ENCODE results near the gene ADAMTSL5.

Gene ADAMTSL5

DNA sequence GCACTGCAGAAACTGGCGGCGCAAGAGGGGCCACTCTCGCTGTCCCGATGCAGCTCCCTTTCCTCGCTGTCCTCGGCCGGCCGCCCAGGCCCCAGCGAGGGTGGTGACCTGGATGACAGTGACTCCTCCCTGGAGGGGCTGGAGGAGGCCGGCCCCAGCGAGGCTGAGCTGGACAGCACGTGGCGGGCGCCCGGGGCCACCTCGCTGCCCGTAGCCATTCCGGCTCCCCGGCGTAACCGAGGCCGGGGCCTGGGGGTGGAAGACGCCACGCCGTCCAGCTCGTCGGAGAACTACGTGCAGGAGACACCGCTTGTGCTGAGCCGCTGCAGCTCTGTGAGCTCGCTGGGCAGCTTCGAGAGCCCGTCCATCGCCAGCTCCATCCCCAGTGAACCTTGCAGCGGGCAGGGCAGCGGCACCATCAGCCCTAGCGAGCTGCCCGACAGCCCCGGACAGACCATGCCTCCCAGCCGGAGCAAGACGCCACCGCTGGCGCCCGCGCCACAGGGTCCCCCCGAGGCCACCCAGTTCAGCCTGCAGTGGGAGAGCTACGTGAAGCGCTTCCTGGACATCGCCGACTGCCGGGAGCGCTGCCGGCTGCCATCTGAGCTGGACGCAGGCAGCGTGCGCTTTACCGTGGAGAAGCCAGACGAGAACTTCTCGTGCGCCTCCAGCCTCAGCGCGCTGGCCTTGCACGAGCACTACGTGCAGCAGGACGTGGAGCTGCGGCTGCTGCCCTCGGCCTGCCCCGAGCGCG lies 46.2 kb downstream of the ADAMTSL5 start:
- H3K27ac ChIP-seq (ENCODE audit: poor library complexity, severe bottlenecking), result no peak overlapping the region
- H3K4me3 ChIP-seq (ENCODE audit: severe bottlenecking), result no peak overlapping the region
- no peak for ATAC-seq (ENCODE audit: low read depth)
- peaks cover 5% of the 10 kb centered on the region for H3K4me1 ChIP-seq (ENCODE audit: insufficient read depth, poor library complexity, severe bottlenecking)
- no peaks in the 10 kb centered on the region for H3K9me3 ChIP-seq (ENCODE audit: severe bottlenecking)
- DNase-seq (ENCODE audit: low spot score), result no peak
- no peaks in the 10 kb centered on the region for H3K36me3 ChIP-seq (ENCODE audit: low read depth)
- TF ChIP-seq CTCF (IDR thresholded peaks at IDR 0.05; ENCODE audit: poor library complexity, severe bottlenecking), result no peak
- H3K27me3 ChIP-seq (ENCODE audit: insufficient read depth, poor library complexity, severe bottlenecking), result peaks cover 57% of the 10 kb centered on the region

GRCh38 chr19:1466018-1466460 lies 46.8 kb downstream of the ADAMTSL5 start:
- peaks cover 51% of the 10 kb centered on the region for H3K27me3 ChIP-seq (ENCODE audit: insufficient read depth, poor library complexity, severe bottlenecking)
- no peak overlapping the region for H3K4me3 ChIP-seq (ENCODE audit: severe bottlenecking)
- H3K36me3 ChIP-seq (ENCODE audit: low read depth), result no peaks in the 10 kb centered on the region
- DNase-seq (ENCODE audit: low spot score) (no peak), ATAC-seq (ENCODE audit: low read depth) (no peak)
- H3K9me3 ChIP-seq (ENCODE audit: severe bottlenecking), result no peaks in the 10 kb centered on the region
- TF ChIP-seq CTCF (IDR thresholded peaks at IDR 0.05; ENCODE audit: poor library complexity, severe bottlenecking), result peak; percentile 33
- H3K27ac ChIP-seq (ENCODE audit: poor library complexity, severe bottlenecking), result no peak overlapping the region
- H3K4me1 ChIP-seq (ENCODE audit: insufficient read depth, poor library complexity, severe bottlenecking), result peaks cover 3% of the 10 kb centered on the region

- no peaks in the 10 kb centered on the region for H3K36me3 ChIP-seq (ENCODE audit: low read depth)
- DNase-seq (ENCODE audit: low spot score) (no peak), ATAC-seq (ENCODE audit: low read depth) (peak; percentile 71)
- H3K27ac ChIP-seq (ENCODE audit: poor library complexity, severe bottlenecking), result no peak overlapping the region
- H3K9me3 ChIP-seq (ENCODE audit: severe bottlenecking), result no peaks in the 10 kb centered on the region
- H3K4me3 ChIP-seq (ENCODE audit: severe bottlenecking), result no peak overlapping the region
- H3K27me3 ChIP-seq (ENCODE audit: insufficient read depth, poor library complexity, severe bottlenecking), result peaks cover 45% of the 10 kb centered on the region
- H3K4me1 ChIP-seq (ENCODE audit: insufficient read depth, poor library complexity, severe bottlenecking), result no peaks in the 10 kb centered on the region
- peak; percentile 55 for TF ChIP-seq CTCF (IDR thresholded peaks at IDR 0.05; ENCODE audit: poor library complexity, severe bottlenecking)
Measured at GRCh38 chr19:1465191-1466016, 47.4 kb downstream of the ADAMTSL5 start.

- DNase-seq (ENCODE audit: low spot score) (no peak), ATAC-seq (ENCODE audit: low read depth) (no peak)
- Histone ChIP-seq H3K36me3 (ENCODE audit: low read depth) (no peaks in the 10 kb centered on the region), H3K9me3 (ENCODE audit: severe bottlenecking) (no peaks in the 10 kb centered on the region), H3K27ac (ENCODE audit: poor library complexity, severe bottlenecking) (no peak overlapping the region), H3K4me1 (ENCODE audit: insufficient read depth, poor library complexity, severe bottlenecking) (no peaks in the 10 kb centered on the region), H3K4me3 (ENCODE audit: severe bottlenecking) (no peak overlapping the region), H3K27me3 (ENCODE audit: insufficient read depth, poor library complexity, severe bottlenecking) (peaks cover 23% of the 10 kb centered on the region)
- no peak for TF ChIP-seq CTCF (IDR thresholded peaks at IDR 0.05; ENCODE audit: poor library complexity, severe bottlenecking)
Measured at GRCh38 chr19:1461862-1462261, 51.0 kb downstream of the ADAMTSL5 start.

Measured in RWPE2 (cell line).